Neural cell (in vitro differentiated cells): ENCODE data around the gene PLVAP.

Experiments
- EP300 ChIP-seq: fragments of 450-650 bp; conservative IDR thresholded peaks from 2 replicates; pipeline ENCODE4 v1.6.1; 2014; ENCODE audit warnings: antibody characterized with exemption, mild to moderate bottlenecking, moderate library complexity; ENCODE audit not compliant: poor library complexity, severe bottlenecking
- EZH2 ChIP-seq: fragments of 200-600, 300-800 bp; shearing (Covaris generic), sonication (generic); IDR thresholded peaks from 2 replicates; pipeline ENCODE4 v1.6.1; 2014; ENCODE audit warnings: antibody characterized with exemption, low read length, borderline replicate concordance, mild to moderate bottlenecking; ENCODE audit not compliant: insufficient read depth, poor library complexity, severe bottlenecking
- MXI1 ChIP-seq: fragments of 450-650 bp; conservative IDR thresholded peaks from 2 replicates; pipeline ENCODE4 v1.6.1; 2014; ENCODE audit warnings: antibody characterized with exemption, mild to moderate bottlenecking; ENCODE audit not compliant: poor library complexity, severe bottlenecking
- POLR2AphosphoS5 ChIP-seq: IDR thresholded peaks from 2 replicates; pipeline ENCODE4 v1.6.1; 2012
- RAD21 ChIP-seq: fragments of 450-650 bp; conservative IDR thresholded peaks from 2 replicates; pipeline ENCODE4 v1.6.1; 2014; ENCODE audit warnings: antibody characterized with exemption, mild to moderate bottlenecking, moderate library complexity
- SMC3 ChIP-seq: fragments of 450-650 bp; conservative IDR thresholded peaks from 2 replicates; pipeline ENCODE4 v1.6.1; 2014; ENCODE audit warnings: antibody characterized with exemption, mild to moderate bottlenecking, moderate library complexity; ENCODE audit not compliant: poor library complexity
- TAF1 ChIP-seq: IDR thresholded peaks from 2 replicates; pipeline ENCODE4 v1.6.1; 2012; ENCODE audit warnings: low read depth
- TF ChIP-seq, protein P1 (sequence below): fragments of 450-650 bp; IDR thresholded peaks from 2 replicates; pipeline ENCODE4 v1.5.1; 2014; ENCODE audit warnings: antibody characterized with exemption, mild to moderate bottlenecking, moderate library complexity; ENCODE audit not compliant: poor library complexity, severe bottlenecking
- TF ChIP-seq, protein P2 (sequence below): IDR thresholded peaks from 2 replicates; pipeline ENCODE4 v1.6.1; 2012; ENCODE audit warnings: borderline replicate concordance

DNA sequence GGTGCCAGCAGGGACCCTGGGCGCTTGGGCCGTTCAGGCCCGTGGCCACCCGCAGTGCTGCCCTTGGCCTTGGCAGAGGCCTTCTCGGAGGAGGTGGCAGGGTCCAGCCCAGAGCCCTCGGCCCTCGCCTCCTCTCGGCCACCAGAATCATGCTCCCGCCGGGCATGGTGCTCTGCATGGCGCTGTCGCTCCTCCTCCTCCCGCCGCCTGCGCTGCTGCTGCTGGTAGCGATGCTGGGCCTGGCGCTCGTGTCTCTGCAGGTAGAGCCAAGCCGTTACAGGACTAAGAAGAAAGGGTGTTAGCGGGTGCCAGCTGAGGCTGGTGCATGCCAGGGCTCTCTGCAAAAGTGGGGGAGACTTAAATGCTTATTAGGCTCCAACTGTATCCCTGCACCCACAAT, 52.0 kb downstream of the PLVAP start:
- no peak for TF ChIP-seq EZH2
- no peak for TF ChIP-seq EP300
- TF ChIP-seq, protein P1, sequence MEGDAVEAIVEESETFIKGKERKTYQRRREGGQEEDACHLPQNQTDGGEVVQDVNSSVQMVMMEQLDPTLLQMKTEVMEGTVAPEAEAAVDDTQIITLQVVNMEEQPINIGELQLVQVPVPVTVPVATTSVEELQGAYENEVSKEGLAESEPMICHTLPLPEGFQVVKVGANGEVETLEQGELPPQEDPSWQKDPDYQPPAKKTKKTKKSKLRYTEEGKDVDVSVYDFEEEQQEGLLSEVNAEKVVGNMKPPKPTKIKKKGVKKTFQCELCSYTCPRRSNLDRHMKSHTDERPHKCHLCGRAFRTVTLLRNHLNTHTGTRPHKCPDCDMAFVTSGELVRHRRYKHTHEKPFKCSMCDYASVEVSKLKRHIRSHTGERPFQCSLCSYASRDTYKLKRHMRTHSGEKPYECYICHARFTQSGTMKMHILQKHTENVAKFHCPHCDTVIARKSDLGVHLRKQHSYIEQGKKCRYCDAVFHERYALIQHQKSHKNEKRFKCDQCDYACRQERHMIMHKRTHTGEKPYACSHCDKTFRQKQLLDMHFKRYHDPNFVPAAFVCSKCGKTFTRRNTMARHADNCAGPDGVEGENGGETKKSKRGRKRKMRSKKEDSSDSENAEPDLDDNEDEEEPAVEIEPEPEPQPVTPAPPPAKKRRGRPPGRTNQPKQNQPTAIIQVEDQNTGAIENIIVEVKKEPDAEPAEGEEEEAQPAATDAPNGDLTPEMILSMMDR: no peak
- TF ChIP-seq, protein P2, sequence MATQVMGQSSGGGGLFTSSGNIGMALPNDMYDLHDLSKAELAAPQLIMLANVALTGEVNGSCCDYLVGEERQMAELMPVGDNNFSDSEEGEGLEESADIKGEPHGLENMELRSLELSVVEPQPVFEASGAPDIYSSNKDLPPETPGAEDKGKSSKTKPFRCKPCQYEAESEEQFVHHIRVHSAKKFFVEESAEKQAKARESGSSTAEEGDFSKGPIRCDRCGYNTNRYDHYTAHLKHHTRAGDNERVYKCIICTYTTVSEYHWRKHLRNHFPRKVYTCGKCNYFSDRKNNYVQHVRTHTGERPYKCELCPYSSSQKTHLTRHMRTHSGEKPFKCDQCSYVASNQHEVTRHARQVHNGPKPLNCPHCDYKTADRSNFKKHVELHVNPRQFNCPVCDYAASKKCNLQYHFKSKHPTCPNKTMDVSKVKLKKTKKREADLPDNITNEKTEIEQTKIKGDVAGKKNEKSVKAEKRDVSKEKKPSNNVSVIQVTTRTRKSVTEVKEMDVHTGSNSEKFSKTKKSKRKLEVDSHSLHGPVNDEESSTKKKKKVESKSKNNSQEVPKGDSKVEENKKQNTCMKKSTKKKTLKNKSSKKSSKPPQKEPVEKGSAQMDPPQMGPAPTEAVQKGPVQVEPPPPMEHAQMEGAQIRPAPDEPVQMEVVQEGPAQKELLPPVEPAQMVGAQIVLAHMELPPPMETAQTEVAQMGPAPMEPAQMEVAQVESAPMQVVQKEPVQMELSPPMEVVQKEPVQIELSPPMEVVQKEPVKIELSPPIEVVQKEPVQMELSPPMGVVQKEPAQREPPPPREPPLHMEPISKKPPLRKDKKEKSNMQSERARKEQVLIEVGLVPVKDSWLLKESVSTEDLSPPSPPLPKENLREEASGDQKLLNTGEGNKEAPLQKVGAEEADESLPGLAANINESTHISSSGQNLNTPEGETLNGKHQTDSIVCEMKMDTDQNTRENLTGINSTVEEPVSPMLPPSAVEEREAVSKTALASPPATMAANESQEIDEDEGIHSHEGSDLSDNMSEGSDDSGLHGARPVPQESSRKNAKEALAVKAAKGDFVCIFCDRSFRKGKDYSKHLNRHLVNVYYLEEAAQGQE: no peak
- no peak for TF ChIP-seq POLR2AphosphoS5
- TF ChIP-seq RAD21: no peak
- no peak for TF ChIP-seq SMC3
- no peak for TF ChIP-seq TAF1
- TF ChIP-seq MXI1: no peak
